Pericardium fibroblast (primary cell): Measurements from ENCODE around the gene AKAP17A. TPM values are rescaled to one million over a fixed set of nuclear protein-coding genes. Genes with fewer than 3 reads are reported as not detected.

Source experiments
- total RNA-seq: library from RNA; depleted of rRNA; stranded (reverse); fragments of >200 nt; gene quantifications from 2 replicates; pipeline ENCODE4 v1.2.3, GENCODE V29; 2015

Gene AKAP17A
- 24.3 and 28.8 TPM in 2 replicates for total RNA-seq

GRCh38 chrX:1591102-1591862, at the start of gene AKAP17A:
AKAP17A (plus strand) TSS chrX:1591604; CDS start chrX:1593463, 1,859 bp downstream.

GRCh38 chrX:1614927-1615326, 23.5 kb downstream of the AKAP17A start, which contains the start of gene ASMT:
ASMT (plus strand) TSS chrX:1615059; CDS start chrX:1615200, 141 bp downstream.

Other genes with a start within 250 kb of the AKAP17A start
- gene SLC25A6, start 199.5 kb upstream of the AKAP17A start, total RNA-seq, result 383 and 576 TPM in 2 replicates
- 39.9 and 44.0 TPM in 2 replicates for gene ASMTL, start 138.7 kb upstream of the AKAP17A start, total RNA-seq
- 0.09 TPM in 1 of 2 replicates, not detected in the other for gene P2RY8, start 54.4 kb upstream of the AKAP17A start, total RNA-seq
- not detected in 2 replicates for gene ASMT, start 23.5 kb downstream of the AKAP17A start, total RNA-seq